Epithelial cell of umbilical artery (primary cell): ENCODE results near the gene FDX1. TPM values are rescaled to one million over a fixed set of nuclear protein-coding genes. Genes with fewer than 3 reads are reported as not detected.

Source experiments
- total RNA-seq: library from RNA; depleted of rRNA; stranded (reverse); fragments of >200 nt; gene quantifications from 2 replicates; pipeline ENCODE4 v1.2.3, GENCODE V29; 2014

FDX1 gene, protein sequence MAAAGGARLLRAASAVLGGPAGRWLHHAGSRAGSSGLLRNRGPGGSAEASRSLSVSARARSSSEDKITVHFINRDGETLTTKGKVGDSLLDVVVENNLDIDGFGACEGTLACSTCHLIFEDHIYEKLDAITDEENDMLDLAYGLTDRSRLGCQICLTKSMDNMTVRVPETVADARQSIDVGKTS
- total RNA-seq: 11.0 and 16.6 TPM in 2 replicates

DNA sequence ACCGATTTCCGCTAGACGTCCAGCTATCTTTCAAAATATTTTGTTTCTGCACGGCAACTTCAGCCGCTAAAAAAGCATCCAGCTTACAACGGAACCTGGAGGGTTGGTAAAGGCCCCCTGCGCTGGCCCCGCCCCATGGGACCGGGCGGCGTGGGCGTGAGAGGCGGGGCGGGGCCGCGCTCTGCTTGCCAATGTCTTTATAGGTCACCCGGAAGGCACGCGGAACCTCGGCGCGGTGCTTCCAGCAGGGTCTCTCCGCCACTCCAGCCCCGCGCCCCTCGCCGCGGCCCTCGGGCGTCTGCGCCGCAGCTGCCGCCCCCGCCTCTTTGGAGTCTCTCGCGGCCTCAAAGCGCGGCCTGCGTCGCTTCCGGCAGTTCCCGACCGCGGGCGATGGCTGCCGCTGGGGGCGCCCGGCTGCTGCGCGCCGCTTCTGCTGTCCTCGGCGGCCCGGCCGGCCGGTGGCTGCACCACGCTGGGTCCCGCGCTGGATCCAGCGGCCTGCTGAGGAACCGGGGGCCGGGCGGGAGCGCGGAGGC lies at the start of gene FDX1:
Gene FDX1, plus strand, starts transcription at position 218 of the 536 bp plus-strand sequence. Its CDS starts 173 bp downstream, at position 391.

Other genes with a start within 250 kb of the FDX1 start
- 68.9 and 137 TPM in 2 replicates for gene RDX, start 133.3 kb upstream of the FDX1 start, total RNA-seq